GM12865 (cell line): ENCODE measurements around the gene NDC1.
A peak's percentile ranks its signal among the peaks of the same experiment; 100 is the strongest.
"Not testable (repeated sequence)": the region's sequence is repeated elsewhere in the genome, so short reads cannot be mapped to it uniquely, and the experiment has no call there.

Experiments used
- DNase-seq: peaks from one replicate; pipeline ENCODE4 v3.0.0; 2010; ENCODE audit warnings: low read depth
- H3K4me3 ChIP-seq: 2 replicates; pipeline ENCODE4 v1.5.1; 2011; ENCODE audit warnings: mild to moderate bottlenecking, low read depth, low read length, control low read depth
- CTCF ChIP-seq: IDR thresholded peaks from 2 replicates; pipeline ENCODE4 v1.5.1; 2011; ENCODE audit warnings: low read length, control low read depth, low read depth, inconsistent platforms; ENCODE audit not compliant: insufficient read depth; ENCODE audit errors: missing control alignments

Gene NDC1

DNA sequence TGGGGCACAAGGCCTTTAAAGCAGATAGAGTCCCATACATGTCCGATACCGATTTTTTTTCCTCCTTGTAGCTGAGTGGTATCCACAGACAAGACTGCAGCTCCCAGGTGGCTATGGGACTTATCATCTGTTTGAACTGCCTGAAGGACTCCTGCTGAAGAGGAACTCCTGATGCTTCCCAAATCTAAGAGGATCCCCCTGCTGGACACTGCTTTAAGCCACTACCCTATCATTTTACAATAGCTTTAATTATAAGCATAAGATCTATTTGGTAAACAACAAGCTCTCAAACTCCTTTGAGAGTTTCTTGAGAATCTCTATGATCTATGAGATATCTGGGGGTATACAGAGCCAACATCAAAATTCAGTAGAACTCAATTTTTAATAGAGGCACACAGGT lies 11.7 kb downstream of the NDC1 start:
- H3K4me3 ChIP-seq: no peak overlapping the region
- no peak for TF ChIP-seq CTCF
- DNase-seq: no peak

- no peak for TF ChIP-seq CTCF
- DNase-seq: no peak
- no peak overlapping the region for H3K4me3 ChIP-seq
These were observed 12.8 kb downstream of the NDC1 start for GRCh38 chr1:53825306-53825705.

DNA sequence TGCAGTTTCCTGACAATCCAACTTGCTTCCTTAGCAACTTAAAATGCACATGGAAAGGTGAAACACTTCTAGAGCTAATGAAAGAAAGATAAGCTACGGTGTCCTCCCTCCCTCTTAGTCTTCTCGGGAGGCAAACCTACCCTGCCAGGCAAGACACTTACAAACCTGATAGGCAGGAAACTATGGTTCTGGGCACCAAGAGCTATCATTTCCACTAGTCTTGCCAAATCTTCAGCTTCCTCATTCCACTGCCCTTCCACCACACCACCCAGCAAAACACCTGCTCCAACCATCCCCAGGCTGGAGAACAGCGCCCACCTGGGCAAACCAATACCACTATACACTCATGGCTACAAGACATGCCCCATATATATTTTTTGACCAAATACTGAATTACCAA lies 15.2 kb downstream of the NDC1 start:
- no peak for TF ChIP-seq CTCF
- H3K4me3 ChIP-seq: no peak overlapping the region
- DNase-seq: no peak

DNA sequence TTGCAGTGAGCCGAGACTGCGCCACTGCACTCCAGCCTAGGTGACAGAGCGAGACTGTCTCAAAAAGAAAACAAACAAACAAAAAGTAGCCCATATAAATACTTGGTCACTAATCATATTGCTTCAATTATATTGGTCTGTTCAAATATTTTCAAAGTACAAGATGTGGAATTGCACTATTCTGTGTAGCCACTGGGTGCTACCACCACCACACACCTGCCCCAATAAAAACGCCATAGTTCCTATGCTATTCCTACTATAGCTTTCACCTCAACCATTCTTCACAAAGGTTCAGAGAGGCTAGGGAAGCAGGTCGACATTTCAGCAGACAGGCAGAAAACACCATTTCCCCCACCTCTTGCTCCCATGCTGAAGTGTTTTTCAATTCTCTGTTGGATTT lies 16.7 kb downstream of the NDC1 start:
- H3K4me3 ChIP-seq: no peak overlapping the region
- no peak for DNase-seq
- peak; percentile 3 for TF ChIP-seq CTCF

DNA sequence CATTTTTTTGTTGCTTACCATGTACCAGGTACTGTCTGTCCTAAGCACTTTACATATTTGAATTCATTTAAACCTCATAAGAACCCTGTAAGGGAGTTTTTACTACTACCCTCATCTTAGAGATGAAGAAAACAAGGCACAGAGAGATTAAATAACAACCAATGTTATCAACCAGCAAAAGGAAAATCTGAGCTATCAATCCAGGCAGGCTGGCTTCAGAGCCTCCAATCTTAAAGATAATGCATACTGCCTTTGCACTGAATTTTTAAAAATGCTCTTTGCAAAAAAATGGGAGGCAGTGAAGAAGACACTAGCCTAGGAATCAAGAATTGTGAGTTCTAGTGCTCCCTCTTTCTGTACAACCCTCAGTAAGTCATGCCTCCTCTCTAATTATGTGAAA lies 18.7 kb downstream of the NDC1 start:
- H3K4me3 ChIP-seq: no peak overlapping the region
- TF ChIP-seq CTCF: no peak
- DNase-seq: no peak

- H3K4me3 ChIP-seq, DNase-seq: not testable (repeated sequence)
These were observed 21.5 kb downstream of the NDC1 start for GRCh38 chr1:53816584-53816983.

DNA sequence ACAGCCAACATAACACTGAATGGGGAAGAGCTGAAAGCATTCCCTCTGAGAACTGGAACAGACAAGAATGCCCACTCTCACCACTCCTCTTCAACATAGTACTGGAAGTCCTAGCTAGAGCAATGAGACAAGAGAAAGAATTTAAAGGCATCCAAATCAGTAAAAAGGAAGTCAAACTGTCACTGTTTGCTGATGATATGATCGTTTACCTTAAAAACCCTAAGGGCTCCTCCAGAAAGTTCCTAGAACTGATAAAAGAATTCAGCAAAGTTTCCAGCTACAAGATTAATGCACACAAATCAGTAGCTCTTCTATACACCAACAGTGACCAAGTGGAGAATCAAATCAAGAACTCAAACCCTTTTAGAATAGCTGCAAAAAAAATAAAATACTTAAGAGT lies 22.6 kb downstream of the NDC1 start:
- H3K4me3 ChIP-seq, DNase-seq: not testable (repeated sequence)

- peak; percentile 13 for DNase-seq
- H3K4me3 ChIP-seq: no peak overlapping the region
- TF ChIP-seq CTCF: peak; percentile 13
These were observed 26.7 kb downstream of the NDC1 start for GRCh38 chr1:53811414-53811851.
